Liver (tissue), 3 donors: Measurements from ENCODE around the gene FOXK2.

Experiments used
- GABPA ChIP-seq, 2 donors: IDR thresholded peaks in 1 of 2; conservative IDR thresholded peaks in 1 of 2; 2 replicates each; pipeline ENCODE4 v1.6.1; 2016; ENCODE audit warnings: antibody characterized with exemption in 2 of 2, mild to moderate bottlenecking in 1 of 2, moderate library complexity in 1 of 2
- TF ChIP-seq, protein P1 (sequence below): fragments of 150-350 bp; IDR thresholded peaks from 2 replicates; pipeline ENCODE4 v1.5.1; 2017; ENCODE audit warnings: improper control_type of control experiment, low read depth, low read length; ENCODE audit not compliant: missing input control
- donor health status: healthy.
- donor health status: healthy.

DNA sequence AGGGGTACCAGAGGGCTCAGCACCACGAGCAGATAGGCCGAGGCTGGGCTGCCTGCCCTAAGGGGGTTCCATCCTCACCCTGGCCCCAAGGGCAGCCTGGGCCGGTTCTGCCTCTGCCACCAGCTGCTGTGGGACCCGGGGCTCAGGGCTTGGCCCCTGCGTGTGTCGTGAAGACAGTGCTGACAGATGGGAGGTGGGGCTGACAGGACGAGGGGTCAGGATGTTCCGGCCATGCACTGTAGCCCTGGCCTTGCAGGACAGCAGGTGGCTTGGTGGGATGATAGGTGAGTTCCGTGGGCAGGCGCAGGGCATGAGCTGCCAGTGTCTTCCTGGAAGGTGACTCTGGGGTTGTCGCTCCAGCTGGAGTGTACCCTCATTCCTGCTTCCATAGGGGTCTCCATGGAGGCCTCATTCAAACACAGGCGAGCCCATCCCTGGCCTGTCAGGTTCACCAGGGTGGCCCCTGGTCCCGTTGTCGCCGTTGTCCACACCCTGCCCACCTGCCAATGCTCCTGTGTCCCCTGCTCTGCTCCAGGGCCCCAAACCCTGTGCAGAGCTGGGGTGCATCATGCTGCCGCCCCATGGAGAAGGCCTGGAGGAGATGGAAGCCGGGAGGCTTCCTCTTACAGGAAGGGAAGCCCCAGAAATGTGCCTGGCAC is 71.5 kb downstream of the FOXK2 start:
- no peak for TF ChIP-seq GABPA (IDR thresholded peaks at IDR 0.05 in 1 of 2, conservative IDR thresholded peaks at IDR 0.05 in 1 of 2)
- TF ChIP-seq, protein P1, sequence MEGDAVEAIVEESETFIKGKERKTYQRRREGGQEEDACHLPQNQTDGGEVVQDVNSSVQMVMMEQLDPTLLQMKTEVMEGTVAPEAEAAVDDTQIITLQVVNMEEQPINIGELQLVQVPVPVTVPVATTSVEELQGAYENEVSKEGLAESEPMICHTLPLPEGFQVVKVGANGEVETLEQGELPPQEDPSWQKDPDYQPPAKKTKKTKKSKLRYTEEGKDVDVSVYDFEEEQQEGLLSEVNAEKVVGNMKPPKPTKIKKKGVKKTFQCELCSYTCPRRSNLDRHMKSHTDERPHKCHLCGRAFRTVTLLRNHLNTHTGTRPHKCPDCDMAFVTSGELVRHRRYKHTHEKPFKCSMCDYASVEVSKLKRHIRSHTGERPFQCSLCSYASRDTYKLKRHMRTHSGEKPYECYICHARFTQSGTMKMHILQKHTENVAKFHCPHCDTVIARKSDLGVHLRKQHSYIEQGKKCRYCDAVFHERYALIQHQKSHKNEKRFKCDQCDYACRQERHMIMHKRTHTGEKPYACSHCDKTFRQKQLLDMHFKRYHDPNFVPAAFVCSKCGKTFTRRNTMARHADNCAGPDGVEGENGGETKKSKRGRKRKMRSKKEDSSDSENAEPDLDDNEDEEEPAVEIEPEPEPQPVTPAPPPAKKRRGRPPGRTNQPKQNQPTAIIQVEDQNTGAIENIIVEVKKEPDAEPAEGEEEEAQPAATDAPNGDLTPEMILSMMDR = no peak
